CD4-positive, alpha-beta T cell (primary cell): ENCODE data around the gene DCDC2C. TPM values are rescaled to one million over a fixed set of nuclear protein-coding genes. Genes with fewer than 3 reads are reported as not detected.

Source experiments
- ATAC-seq: fragments of 200-7000 bp; cut with Tn5 transposase; one replicate; pipeline ENCODE4 v1.10.0; 2022; ENCODE audit warnings: mild to moderate bottlenecking; ENCODE audit not compliant: poor library complexity
- CTCF ChIA-PET: fragments of 350-600 bp; sonication (Branson Sonifier 250); formaldehyde crosslinking; loops from one replicate; lab custom pipeline; 2021; ENCODE audit warnings: antibody characterized with exemption, inconsistent platforms; lab: Charles Lee
- POLR2A ChIA-PET: fragments of 350-600 bp; sonication (Branson Sonifier 250); formaldehyde crosslinking; loops from one replicate; lab custom pipeline; 2021; ENCODE audit warnings: antibody characterized with exemption, inconsistent platforms; lab: Charles Lee
- DNase-seq, 14 experiments: peaks; one replicate each; pipeline ENCODE4 v3.0.0-alpha.2; 2013 to 2020; ENCODE audit warnings: mixed read lengths in 2 of 14
- H3K27ac ChIP-seq, 2 donors: one replicate each; pipeline versions ENCODE4 v1.5.1 to v1.7.0; 2013; ENCODE audit warnings: low read length in 2 of 2, low read depth in 1 of 2, mild to moderate bottlenecking in 1 of 2
- H3K27me3 ChIP-seq, 2 experiments: 1 replicate in 1 of 2; 2 replicates in 1 of 2; pipeline versions ENCODE4 v1.6.1 to v1.7.0; 2013; ENCODE audit warnings: low read length in 2 of 2, control low read depth in 1 of 2, mild to moderate bottlenecking in 1 of 2, moderate library complexity in 1 of 2; ENCODE audit not compliant: insufficient read depth in 2 of 2, control insufficient read depth in 1 of 2
- H3K36me3 ChIP-seq: one replicate; pipeline ENCODE4 v1.6.1; 2013; ENCODE audit warnings: low read length, control low read depth; ENCODE audit not compliant: insufficient read depth
- H3K4me1 ChIP-seq: one replicate; pipeline ENCODE4 v1.6.1; 2013; ENCODE audit warnings: low read length, control low read depth; ENCODE audit not compliant: insufficient read depth
- H3K4me3 ChIP-seq: one replicate; pipeline ENCODE4 v1.5.1; 2013; ENCODE audit warnings: mild to moderate bottlenecking, low read length, moderate library complexity
- H3K9me3 ChIP-seq, 2 experiments: 1 replicate in 1 of 2; 2 replicates in 1 of 2; pipeline versions ENCODE4 v1.6.1 to v1.7.0; 2013; ENCODE audit warnings: low read length in 2 of 2, mild to moderate bottlenecking in 2 of 2, control low read depth in 1 of 2, moderate library complexity in 1 of 2; ENCODE audit not compliant: control insufficient read depth in 1 of 2, insufficient read depth in 1 of 2
- H3K27ac Mint-ChIP-seq: one replicate; pipeline ENCODE4 v1.8.0; 2020; ENCODE audit warnings: mixed read lengths
- H3K27me3 Mint-ChIP-seq: one replicate; pipeline ENCODE4 v1.8.0; 2021; ENCODE audit warnings: mixed read lengths
- H3K36me3 Mint-ChIP-seq: one replicate; pipeline ENCODE4 v1.8.0; 2021; ENCODE audit warnings: low read depth, mixed read lengths
- H3K4me1 Mint-ChIP-seq: one replicate; pipeline ENCODE4 v1.8.0; 2021; ENCODE audit warnings: low read depth, mixed read lengths
- H3K4me3 Mint-ChIP-seq: one replicate; pipeline ENCODE4 v1.8.0; 2020; ENCODE audit warnings: mild to moderate bottlenecking, mixed read lengths
- H3K9me3 Mint-ChIP-seq: one replicate; pipeline ENCODE4 v1.8.0; 2020; ENCODE audit warnings: mixed read lengths
- CTCF ChIP-seq: fragments of 200-600 bp; IDR thresholded peaks from one replicate; pipeline ENCODE4 v1.8.0; 2022; ENCODE audit warnings: antibody characterized with exemption, mild to moderate bottlenecking
- intact Hi-C, 2 experiments: fragments of 100-400 bp; cut with DNase I in 1 of 2; cut with micrococcal nuclease in 1 of 2; formaldehyde crosslinking; loops; one replicate each; pipeline versions ENCODE4 v1.15.1 to v1.9.0; 2023 to 2025; cut with DNase I, micrococcal nuclease
- total RNA-seq, 174 experiments: library from RNA in 2 of 174; stranded (reverse) in 2 of 174; gene quantifications; one replicate each; pipeline ENCODE4 v1.2.3 and lab custom pipeline; 2021 to 2026

The DCDC2C gene
- total RNA-seq, 2 experiments from 2014 or later, result not detected

GRCh38 chr2:3753561-3753960 is 50.2 kb downstream of the DCDC2C start:
- Mint-ChIP-seq H3K9me3 (no peaks in the 10 kb centered on the region), H3K4me3 (no peak overlapping the region), H3K4me1 (no peaks in the 10 kb centered on the region), H3K27ac (no peak overlapping the region), H3K27me3 (peaks cover 23% of the 10 kb centered on the region), H3K36me3 (no peaks in the 10 kb centered on the region)
- intact Hi-C loops, result no loop called here
- Histone ChIP-seq H3K27me3 (peaks cover 0 to 2% of the 10 kb centered on the region in 2 experiments), H3K9me3 (peaks cover 0 to 5% of the 10 kb centered on the region in 2 experiments), H3K4me3 (no peak overlapping the region), H3K36me3 (no peaks in the 10 kb centered on the region), H3K27ac (no peak overlapping the region), H3K4me1 (no peaks in the 10 kb centered on the region)
- CTCF ChIA-PET, result no interaction called here
- POLR2A ChIA-PET, result no interaction called here
- DNase-seq (no peak), ATAC-seq (no peak)
- TF ChIP-seq CTCF, result no peak

- Mint-ChIP-seq H3K4me3 (no peak overlapping the region), H3K27ac (no peak overlapping the region), H3K27me3 (peaks cover 27% of the 10 kb centered on the region), H3K4me1 (no peaks in the 10 kb centered on the region), H3K9me3 (no peaks in the 10 kb centered on the region), H3K36me3 (no peaks in the 10 kb centered on the region)
- H3K27ac ChIP-seq, result no peak overlapping the region
- no peaks in the 10 kb centered on the region for H3K4me1 ChIP-seq
- POLR2A ChIA-PET, result no interaction called here
- no peak for TF ChIP-seq CTCF
- ATAC-seq (no peak), DNase-seq (no peak)
- no peak overlapping the region for H3K4me3 ChIP-seq
- intact Hi-C loops, result no loop called here
- H3K27me3 ChIP-seq, result peaks cover 0 to 2% of the 10 kb centered on the region in 2 experiments
- H3K36me3 ChIP-seq, result no peaks in the 10 kb centered on the region
- CTCF ChIA-PET, result no interaction called here
- peaks cover 0 to 5% of the 10 kb centered on the region in 2 experiments for H3K9me3 ChIP-seq
These were observed 50.9 kb downstream of the DCDC2C start for GRCh38 chr2:3754280-3754679.

- Histone ChIP-seq H3K4me1 (no peaks in the 10 kb centered on the region), H3K36me3 (no peaks in the 10 kb centered on the region), H3K9me3 (peaks cover 0 to 5% of the 10 kb centered on the region in 2 experiments), H3K27me3 (peaks cover 0 to 2% of the 10 kb centered on the region in 2 experiments), H3K27ac (no peak overlapping the region), H3K4me3 (no peak overlapping the region)
- H3K4me3 Mint-ChIP-seq, result no peak overlapping the region
- no peaks in the 10 kb centered on the region for H3K9me3 Mint-ChIP-seq
- intact Hi-C loops, result no loop called here
- no peak for TF ChIP-seq CTCF
- ChIA-PET CTCF (no interaction called here), POLR2A (no interaction called here)
- no peak for DNase-seq
- peaks cover 32% of the 10 kb centered on the region for H3K27me3 Mint-ChIP-seq
- H3K27ac Mint-ChIP-seq, result no peak overlapping the region
- H3K4me1 Mint-ChIP-seq, result no peaks in the 10 kb centered on the region
- H3K36me3 Mint-ChIP-seq, result no peaks in the 10 kb centered on the region
- ATAC-seq, result no peak
These were observed 51.4 kb downstream of the DCDC2C start for GRCh38 chr2:3754795-3755194.
